ENCODE measurements around the gene TSSK6.

The TSSK6 gene

GRCh38 chr19:19513682-19514081 is 1.7 kb downstream of the TSSK6 start:
- H3K27me3 ChIP-seq, result no peaks in the 10 kb centered on the region
- TF ChIP-seq CTCF (IDR thresholded peaks at IDR 0.05), result no peak
- peak overlapping the region; percentile 19 to 35 for H3K4me3 ChIP-seq
- intact Hi-C loops (cut with DNase I; ENCODE audit: low total_unique reads), result no loop called here
- no peak for DNase-seq
- H3K9me3 ChIP-seq, result no peaks in the 10 kb centered on the region
- no peak overlapping the region for H3K27ac ChIP-seq
- peaks cover 0 to 32% (median 21%) of the 10 kb centered on the region in 4 donors for H3K4me1 ChIP-seq
- H3K36me3 ChIP-seq, result no peaks in the 10 kb centered on the region

DNA sequence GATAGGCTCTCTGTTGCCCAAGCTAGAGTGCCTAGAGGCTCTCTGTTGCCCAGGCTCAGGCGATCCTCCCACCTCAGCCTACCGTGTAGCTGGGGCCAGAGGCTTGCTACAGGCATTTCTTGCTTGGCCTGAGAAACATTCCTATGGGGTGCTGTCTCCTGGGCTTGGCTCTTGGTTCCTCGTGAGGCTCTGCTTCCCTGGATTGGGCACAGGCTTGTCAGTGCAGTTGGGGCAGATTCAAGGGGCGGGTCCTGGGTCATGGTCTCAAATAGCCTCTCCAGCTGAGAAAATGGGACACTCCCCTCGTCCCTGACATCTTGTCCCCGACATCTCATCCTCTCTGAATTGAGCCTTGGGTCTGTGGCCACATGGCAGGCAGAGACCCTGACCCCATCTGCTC is 4.9 kb downstream of the TSSK6 start:
- Histone ChIP-seq H3K36me3 (peaks cover 14 to 18% (median 16%) of the 10 kb centered on the region in 3 donors), H3K9me3 (no peaks in the 10 kb centered on the region), H3K4me3 (no peak overlapping the region), H3K4me1 (peaks cover 0 to 11% (median 2%) of the 10 kb centered on the region in 4 donors), H3K27ac (no peak overlapping the region), H3K27me3 (no peaks in the 10 kb centered on the region)
- intact Hi-C loops (cut with DNase I; ENCODE audit: low total_unique reads), result no loop called here
- no peak for TF ChIP-seq CTCF (IDR thresholded peaks at IDR 0.05)
- DNase-seq, result no peak

GRCh38 chr19:19508217-19508616 is 7.1 kb downstream of the TSSK6 start:
- TF ChIP-seq CTCF (IDR thresholded peaks at IDR 0.05), result no peak
- DNase-seq, result no peak

GRCh38 chr19:19507354-19507753 is 8.0 kb downstream of the TSSK6 start:
- Histone ChIP-seq H3K4me1 (no peaks in the 10 kb centered on the region), H3K36me3 (peaks cover 31 to 49% (median 34%) of the 10 kb centered on the region in 3 donors), H3K27ac (no peak overlapping the region), H3K4me3 (no peak overlapping the region), H3K9me3 (no peaks in the 10 kb centered on the region), H3K27me3 (no peaks in the 10 kb centered on the region)
- intact Hi-C loops (cut with DNase I; ENCODE audit: low total_unique reads), result no loop called here
- no peak for DNase-seq
- TF ChIP-seq CTCF (IDR thresholded peaks at IDR 0.05), result no peak

More at GRCh38 chr19:19508217-19508616, 7.1 kb downstream of the TSSK6 start:
- H3K36me3 ChIP-seq, result peaks cover 25 to 40% (median 26%) of the 10 kb centered on the region in 3 donors
- no peaks in the 10 kb centered on the region for H3K27me3 ChIP-seq
- H3K9me3 ChIP-seq, result no peaks in the 10 kb centered on the region
- no peak overlapping the region for H3K27ac ChIP-seq
- no peaks in the 10 kb centered on the region for H3K4me1 ChIP-seq
- intact Hi-C loops (cut with DNase I; ENCODE audit: low total_unique reads), result no loop called here
- H3K4me3 ChIP-seq, result no peak overlapping the region

- Histone ChIP-seq H3K36me3 (peaks cover 38 to 57% (median 42%) of the 10 kb centered on the region in 3 donors), H3K4me3 (no peak overlapping the region), H3K4me1 (no peaks in the 10 kb centered on the region), H3K27me3 (no peaks in the 10 kb centered on the region), H3K9me3 (no peaks in the 10 kb centered on the region), H3K27ac (no peak overlapping the region)
- no peak for TF ChIP-seq CTCF (IDR thresholded peaks at IDR 0.05)
- intact Hi-C loops (cut with DNase I; ENCODE audit: low total_unique reads), result no loop called here
- DNase-seq, result no peak
Observed at GRCh38 chr19:19506592-19506991, 8.8 kb downstream of the TSSK6 start.
